T-helper 2 cell treated with Interferon-gamma antibody and Interleukin-4, amounts not matched to agents 100 ng/mL and 5 ng/mL, for 36 hours (primary cell): Measurements from ENCODE around the gene GNAO1. TPM values are rescaled to one million over a fixed set of nuclear protein-coding genes. Genes with fewer than 3 reads are reported as not detected.
"Not testable (repeated sequence)": the region's sequence is repeated elsewhere in the genome, so short reads cannot be mapped to it uniquely, and the experiment has no call there.

Experiments
- intact Hi-C: fragments of 100-400 bp; cut with micrococcal nuclease; formaldehyde crosslinking; loops from one replicate; pipeline ENCODE4 v1.15.1; 2023
- total RNA-seq: library from RNA; stranded (reverse); gene quantifications from 2 replicates; pipeline ENCODE4 v1.2.3, GENCODE V29; 2022

Gene GNAO1
- total RNA-seq, 1 donor from 2014 or later = 2.1 TPM

DNA sequence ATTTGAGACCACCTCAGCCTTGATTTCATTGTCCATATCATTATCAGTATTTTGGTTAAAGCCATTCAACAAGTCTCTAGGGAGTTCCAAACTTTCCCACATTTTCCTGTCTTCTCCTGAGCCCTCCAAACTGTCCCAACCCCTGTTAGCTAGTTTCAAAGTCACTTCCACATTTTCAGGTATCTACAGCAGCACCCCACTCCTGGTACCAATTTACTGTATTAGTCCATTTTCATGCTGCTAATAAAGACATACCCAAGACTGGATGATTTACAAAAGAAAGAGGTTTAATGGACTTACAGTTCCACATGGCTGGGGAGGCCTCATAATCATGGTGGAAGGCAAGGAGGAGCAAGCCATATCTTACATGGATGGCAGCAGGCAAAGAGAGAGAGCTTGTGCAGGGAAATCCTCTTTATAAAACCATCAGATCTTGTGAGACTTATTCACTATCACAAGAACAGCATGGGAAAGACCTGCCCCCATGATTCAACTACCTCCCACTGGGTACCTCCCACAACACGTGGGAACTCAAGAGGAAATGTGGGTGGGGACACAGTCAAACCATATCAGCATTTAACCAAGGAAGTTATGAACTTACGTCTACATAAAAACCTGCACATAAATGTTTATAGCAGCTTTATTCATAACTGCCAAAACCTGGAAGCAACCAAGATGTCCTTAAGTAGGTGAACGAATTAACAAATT, 189.6 kb downstream of the GNAO1 start:
- intact Hi-C loops = not testable (repeated sequence)

DNA sequence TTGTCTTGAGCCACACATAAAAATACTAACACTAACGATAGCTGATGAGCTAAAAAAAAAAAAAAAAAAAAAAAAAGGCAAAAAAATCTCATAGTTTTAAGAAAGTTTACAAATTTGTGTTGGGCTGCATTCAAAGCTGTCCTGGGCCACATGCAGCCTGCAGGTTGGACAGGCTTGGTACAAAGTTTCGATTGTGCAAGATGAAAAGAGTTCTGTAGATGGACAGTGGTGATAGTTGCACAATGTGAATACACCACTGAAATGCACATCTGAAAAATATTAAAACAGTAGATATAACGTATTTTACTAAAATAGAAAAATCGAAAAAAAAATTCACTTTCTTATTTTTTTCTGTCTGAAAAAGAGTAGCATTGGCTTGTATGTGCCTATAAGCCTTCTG, 191.2 kb downstream of the GNAO1 start:
- intact Hi-C loops = no loop called here

DNA sequence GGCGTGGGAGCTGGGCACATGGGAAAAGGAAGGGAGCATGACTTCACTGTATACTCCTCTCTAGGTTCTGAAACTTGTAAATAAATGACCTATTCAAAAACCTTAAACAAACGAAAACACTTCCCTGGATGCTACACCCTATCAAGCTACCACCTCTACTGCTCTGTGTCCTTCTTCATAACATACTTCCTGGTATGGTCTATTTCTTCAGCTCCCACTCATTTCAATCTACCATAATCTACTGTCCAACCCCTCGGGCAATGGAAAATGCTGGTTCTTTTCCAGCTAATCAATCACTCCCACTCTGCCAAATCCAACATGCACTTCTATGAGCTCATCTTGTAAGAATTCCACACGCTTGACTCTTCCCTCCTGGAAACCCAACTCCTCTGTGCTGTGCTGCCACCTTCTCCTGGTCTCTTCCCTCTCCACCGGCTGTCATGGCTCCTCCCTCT, 191.6 kb downstream of the GNAO1 start:
- intact Hi-C loops = no loop called here

GRCh38 chr16:56384074-56384721, 192.9 kb downstream of the GNAO1 start:
- intact Hi-C loops = no loop called here

- intact Hi-C loops = no loop called here
Observed at GRCh38 chr16:56387396-56387795, 196.1 kb downstream of the GNAO1 start.

DNA sequence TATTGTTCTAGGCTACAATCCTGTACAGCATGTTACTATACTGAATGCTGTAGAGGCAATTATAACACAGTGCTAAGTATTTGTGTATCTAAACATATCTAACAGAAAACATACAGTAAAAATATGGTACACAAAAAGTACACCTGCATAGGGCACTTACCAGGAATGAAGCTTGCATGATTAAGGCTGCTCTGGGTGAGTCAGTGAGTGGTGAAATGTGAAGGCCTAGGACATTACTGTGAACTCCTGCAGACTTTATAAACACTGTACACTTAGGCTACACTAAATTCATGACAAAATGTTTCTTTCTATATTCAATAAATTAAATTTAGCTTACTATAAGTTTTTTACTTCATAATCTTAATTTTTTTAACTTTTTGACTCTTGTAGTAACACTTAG, 196.9 kb downstream of the GNAO1 start:
- intact Hi-C loops = no loop called here

- intact Hi-C loops = no loop called here
Observed at GRCh38 chr16:56389554-56389953, 198.3 kb downstream of the GNAO1 start.

GRCh38 chr16:56396724-56397123, 205.4 kb downstream of the GNAO1 start:
- intact Hi-C loops = not testable (repeated sequence)

DNA sequence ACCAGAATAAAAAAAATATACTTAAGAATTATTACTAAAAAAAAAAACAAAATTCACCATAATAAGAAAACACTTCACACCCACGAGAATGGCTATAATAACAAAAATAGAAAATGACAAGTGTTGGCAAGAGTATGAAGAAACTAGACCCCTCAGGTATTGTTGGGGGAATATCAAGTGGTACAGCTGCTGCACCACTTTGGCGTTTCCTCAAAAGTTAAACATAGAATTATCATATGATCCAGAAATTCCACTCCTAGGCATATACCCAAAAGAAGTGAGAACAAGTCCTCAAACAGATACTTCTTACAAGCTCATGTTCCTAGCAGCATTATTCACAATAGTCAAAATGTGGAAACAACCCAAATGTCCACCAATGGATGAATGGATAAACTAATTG, 207.8 kb downstream of the GNAO1 start:
- intact Hi-C loops = no loop called here

GRCh38 chr16:56399486-56399885, 208.2 kb downstream of the GNAO1 start:
- intact Hi-C loops = no loop called here

DNA sequence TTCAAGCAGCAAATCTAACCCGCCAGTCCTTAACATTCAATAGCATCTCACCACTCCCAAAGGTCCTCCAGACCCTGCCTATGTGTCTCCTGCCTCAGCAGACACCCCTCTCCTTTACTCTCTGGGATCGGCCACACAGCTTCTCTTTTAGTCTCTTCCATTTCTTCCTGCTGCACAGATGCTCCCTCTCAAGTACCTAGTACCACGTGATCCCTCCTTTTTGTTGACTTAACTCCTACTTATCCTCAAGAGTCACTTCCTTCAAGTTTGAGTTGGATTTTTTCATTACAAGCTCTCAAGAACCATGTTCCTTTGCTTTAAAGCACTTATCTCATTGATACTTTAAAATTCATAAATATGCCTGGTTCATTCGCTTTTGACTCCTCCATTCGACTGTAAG, 209.2 kb downstream of the GNAO1 start:
- intact Hi-C loops = no loop called here

DNA sequence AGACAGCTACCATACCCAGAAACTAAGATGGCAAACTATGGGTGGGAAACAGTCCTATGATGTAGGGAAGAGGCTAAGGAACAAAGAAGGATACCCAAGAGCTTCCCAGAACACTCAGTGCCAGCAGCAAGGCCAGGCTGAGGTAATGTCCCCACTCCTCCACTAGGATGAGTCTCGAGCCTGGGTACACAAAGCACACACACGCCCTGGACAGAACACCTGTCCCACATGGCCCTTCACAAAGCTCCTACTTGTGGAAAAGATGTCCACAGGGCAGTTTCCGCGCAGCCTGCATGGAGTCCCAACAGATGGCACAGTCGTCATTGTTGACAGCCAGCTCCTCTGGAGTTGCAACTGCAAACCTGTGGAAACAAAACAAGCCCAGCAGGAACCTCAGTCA, 210.2 kb downstream of the GNAO1 start:
- intact Hi-C loops = no loop called here

GRCh38 chr16:56405977-56406672, 214.8 kb downstream of the GNAO1 start:
- intact Hi-C loops = no loop called here

Other genes with a start within 250 kb of the GNAO1 start
- gene AMFR, start 234.1 kb downstream of the GNAO1 start, total RNA-seq = 57.1 and 60.6 TPM in 2 replicates